Gastroesophageal sphincter (tissue), 4 donors: ENCODE results near the gene KPNB1. TPM values are rescaled to one million over a fixed set of nuclear protein-coding genes. Genes with fewer than 3 reads are reported as not detected.

Experiments
- ATAC-seq: fragments of 150-250 bp; one replicate; pipeline ENCODE4 v1.9.1; 2016; ENCODE audit warnings: mild to moderate bottlenecking, moderate library complexity
- H3K27ac ChIP-seq, 4 donors: fragments of 200-600 bp; sonication (generic) in 3 of 4; 1 replicate in 3 of 4; 2 replicates in 1 of 4; pipeline ENCODE4 v1.5.1; 2016 to 2019
- H3K27me3 ChIP-seq: fragments of 200-600 bp; sonication (generic); one replicate; pipeline ENCODE4 v1.5.1; 2019
- H3K36me3 ChIP-seq, 2 donors: fragments of 200-600 bp; sonication (generic); one replicate each; pipeline ENCODE4 v1.5.1; 2019; ENCODE audit warnings: control low read depth in 1 of 2
- H3K4me1 ChIP-seq, 3 donors: fragments of 200-600 bp; sonication (generic); 1 replicate in 2 of 3; 2 replicates in 1 of 3; pipeline ENCODE4 v1.5.1; 2016 to 2019; ENCODE audit warnings: control low read depth in 2 of 3
- H3K4me3 ChIP-seq, 2 donors: fragments of 200-600 bp; sonication (generic); one replicate each; pipeline ENCODE4 v1.5.1; 2019; ENCODE audit warnings: mild to moderate bottlenecking in 1 of 2, moderate library complexity in 1 of 2
- H3K9me3 ChIP-seq, 3 donors: fragments of 200-600 bp; sonication (generic); one replicate each; pipeline ENCODE4 v1.5.1; 2017 to 2019; ENCODE audit warnings: control low read depth in 2 of 3
- CTCF ChIP-seq, 4 experiments: fragments of 200-600 bp in 2 of 4; fragments of 450-650 bp in 2 of 4; sonication (generic) in 1 of 4; IDR thresholded peaks; one replicate each; pipeline ENCODE4 v1.5.1; 2017 to 2019; ENCODE audit warnings: antibody characterized with exemption in 4 of 4, mild to moderate bottlenecking in 2 of 4, moderate library complexity in 2 of 4
- EP300 ChIP-seq: sonication (generic); formaldehyde crosslinking; IDR thresholded peaks from one replicate; pipeline ENCODE4 v1.6.1; 2017; ENCODE audit warnings: antibody characterized with exemption, mild to moderate bottlenecking
- POLR2A ChIP-seq, 2 donors: fragments of 450-650 bp; IDR thresholded peaks; one replicate each; pipeline ENCODE4 v1.6.1; 2017; ENCODE audit warnings: antibody characterized with exemption in 2 of 2, mild to moderate bottlenecking in 2 of 2, moderate library complexity in 1 of 2
- POLR2AphosphoS5 ChIP-seq: sonication (generic); formaldehyde crosslinking; IDR thresholded peaks from one replicate; pipeline ENCODE4 v1.6.1; 2017; ENCODE audit warnings: antibody characterized with exemption
- WGBS, 2 donors: methylation state at CpG; one replicate each; pipeline ENCODE4 v1.1.5; 2018; ENCODE audit warnings: low coverage in 1 of 2; 5-methylcytosine and 5-hydroxymethylcytosine counted together
- total RNA-seq, 4 donors: library from RNA; depleted of rRNA; stranded (reverse); fragments of >200 nt; gene quantifications; one replicate each; pipeline ENCODE4 v1.1.0, GENCODE V29; 2016

KPNB1 gene
- total RNA-seq, 4 donors from 2014 or later = 192 to 215 (median 211) TPM

GRCh38 chr17:47663912-47664623 is 14.3 kb downstream of the KPNB1 start:
- ATAC-seq = peak; percentile 53
- peaks cover 8 to 98% of the 10 kb centered on the region in 2 donors for H3K36me3 ChIP-seq
- H3K9me3 ChIP-seq = no peaks in the 10 kb centered on the region
- TF ChIP-seq EP300 (no peak), POLR2A (IDR thresholded peaks at IDR 0.05) (no peak), CTCF (IDR thresholded peaks at IDR 0.05) (peak; percentile 55 to 73 (median 72)), POLR2AphosphoS5 (peak; percentile 30)
- no peaks in the 10 kb centered on the region for H3K27me3 ChIP-seq
- 41 to 85% methylated on average over 3 to 6 of the region's 6 CpGs for WGBS, 2 donors
- H3K27ac ChIP-seq = no peak overlapping the region
- H3K4me3 ChIP-seq = no peak overlapping the region
- H3K4me1 ChIP-seq = peaks cover 0 to 22% (median 0%) of the 10 kb centered on the region in 3 donors

- Histone ChIP-seq H3K4me1 (peaks cover 0 to 19% (median 0%) of the 10 kb centered on the region in 3 donors), H3K4me3 (no peak overlapping the region), H3K27ac (no peak overlapping the region), H3K27me3 (no peaks in the 10 kb centered on the region), H3K9me3 (no peaks in the 10 kb centered on the region), H3K36me3 (peaks cover 8 to 98% of the 10 kb centered on the region in 2 donors)
- TF ChIP-seq CTCF (IDR thresholded peaks at IDR 0.05) = no peak
- ATAC-seq = no peak
These were observed 14.9 kb downstream of the KPNB1 start for GRCh38 chr17:47664624-47664941.

GRCh38 chr17:47665655-47666054 is 15.9 kb downstream of the KPNB1 start:
- Histone ChIP-seq H3K4me1 (peaks cover 0 to 10% (median 0%) of the 10 kb centered on the region in 3 donors), H3K9me3 (no peaks in the 10 kb centered on the region), H3K36me3 (peaks cover 13 to 98% of the 10 kb centered on the region in 2 donors), H3K27me3 (no peaks in the 10 kb centered on the region), H3K27ac (no peak overlapping the region), H3K4me3 (no peak overlapping the region)
- peak; percentile 58 for ATAC-seq
- 74 to 76% methylated on average over 3 of the region's 3 CpGs for WGBS, 2 donors
- no peak for TF ChIP-seq POLR2A (IDR thresholded peaks at IDR 0.05)
- TF ChIP-seq CTCF (IDR thresholded peaks at IDR 0.05) = no peak

GRCh38 chr17:47669081-47669480 is 19.4 kb downstream of the KPNB1 start:
- H3K27ac ChIP-seq = no peak overlapping the region
- no peak overlapping the region for H3K4me3 ChIP-seq
- no peaks in the 10 kb centered on the region for H3K9me3 ChIP-seq
- ATAC-seq = no peak
- H3K36me3 ChIP-seq = peaks cover 17 to 98% of the 10 kb centered on the region in 2 donors
- no peaks in the 10 kb centered on the region for H3K27me3 ChIP-seq
- WGBS, 2 donors = 86 to 89% methylated on average over 2 to 3 of the region's 4 CpGs
- H3K4me1 ChIP-seq = peaks cover 0 to 4% (median 0%) of the 10 kb centered on the region in 3 donors
- TF ChIP-seq POLR2A (IDR thresholded peaks at IDR 0.05) = no peak
- TF ChIP-seq EP300 = no peak
- TF ChIP-seq POLR2AphosphoS5 = no peak
- TF ChIP-seq CTCF (IDR thresholded peaks at IDR 0.05) = no peak

GRCh38 chr17:47670064-47670463 is 20.3 kb downstream of the KPNB1 start:
- no peak overlapping the region for H3K27ac ChIP-seq
- no peak for ATAC-seq
- H3K36me3 ChIP-seq = peaks cover 15 to 98% of the 10 kb centered on the region in 2 donors
- TF ChIP-seq POLR2A (IDR thresholded peaks at IDR 0.05) = no peak
- no peak for TF ChIP-seq POLR2AphosphoS5
- no peak for TF ChIP-seq EP300
- TF ChIP-seq CTCF (IDR thresholded peaks at IDR 0.05) = no peak
- no peaks in the 10 kb centered on the region for H3K9me3 ChIP-seq
- H3K27me3 ChIP-seq = no peaks in the 10 kb centered on the region
- H3K4me1 ChIP-seq = no peaks in the 10 kb centered on the region
- WGBS, 2 donors = 15 to 27% methylated on average over 1 of the region's 1 CpG
- no peak overlapping the region for H3K4me3 ChIP-seq
